WERI-Rb-1 (cell line): ENCODE results near the gene ARID1B.

Experiments
- DNase-seq: peaks from one replicate; pipeline ENCODE4 v3.0.0-alpha.2; 2020
- H3K27ac ChIP-seq: fragments of 250-450 bp; sonication (Bioruptor Pico); 2 replicates; pipeline ENCODE4 v1.5.1; 2020; ENCODE audit warnings: mild to moderate bottlenecking, moderate library complexity
- H3K27me3 ChIP-seq: fragments of 250-450 bp; sonication (Bioruptor Pico); 2 replicates; pipeline ENCODE4 v1.5.1; 2021; ENCODE audit warnings: mild to moderate bottlenecking, low read depth, moderate library complexity; ENCODE audit not compliant: insufficient read depth, severe bottlenecking
- H3K36me3 ChIP-seq: fragments of 250-450 bp; sonication (Bioruptor Pico); 2 replicates; pipeline ENCODE4 v1.5.1; 2020; ENCODE audit warnings: mild to moderate bottlenecking, moderate library complexity
- H3K4me3 ChIP-seq: 2 replicates; pipeline ENCODE4 v1.5.1; 2011; ENCODE audit warnings: low read depth, mild to moderate bottlenecking, control low read depth, low read length
- H3K9me3 ChIP-seq: fragments of 250-450 bp; sonication (Bioruptor Pico); 2 replicates; pipeline ENCODE4 v1.5.1; 2021; ENCODE audit warnings: mild to moderate bottlenecking, moderate library complexity; ENCODE audit not compliant: severe bottlenecking
- TF ChIP-seq, protein P1 (sequence below): IDR thresholded peaks from 2 replicates; pipeline ENCODE4 v1.5.1; 2011; ENCODE audit warnings: low read depth, mild to moderate bottlenecking, control low read depth, inconsistent platforms, low read length

The ARID1B gene

GRCh38 chr6:157227202-157228166 lies 450.3 kb downstream of the ARID1B start:
- DNase-seq, result no peak
- TF ChIP-seq, protein P1, sequence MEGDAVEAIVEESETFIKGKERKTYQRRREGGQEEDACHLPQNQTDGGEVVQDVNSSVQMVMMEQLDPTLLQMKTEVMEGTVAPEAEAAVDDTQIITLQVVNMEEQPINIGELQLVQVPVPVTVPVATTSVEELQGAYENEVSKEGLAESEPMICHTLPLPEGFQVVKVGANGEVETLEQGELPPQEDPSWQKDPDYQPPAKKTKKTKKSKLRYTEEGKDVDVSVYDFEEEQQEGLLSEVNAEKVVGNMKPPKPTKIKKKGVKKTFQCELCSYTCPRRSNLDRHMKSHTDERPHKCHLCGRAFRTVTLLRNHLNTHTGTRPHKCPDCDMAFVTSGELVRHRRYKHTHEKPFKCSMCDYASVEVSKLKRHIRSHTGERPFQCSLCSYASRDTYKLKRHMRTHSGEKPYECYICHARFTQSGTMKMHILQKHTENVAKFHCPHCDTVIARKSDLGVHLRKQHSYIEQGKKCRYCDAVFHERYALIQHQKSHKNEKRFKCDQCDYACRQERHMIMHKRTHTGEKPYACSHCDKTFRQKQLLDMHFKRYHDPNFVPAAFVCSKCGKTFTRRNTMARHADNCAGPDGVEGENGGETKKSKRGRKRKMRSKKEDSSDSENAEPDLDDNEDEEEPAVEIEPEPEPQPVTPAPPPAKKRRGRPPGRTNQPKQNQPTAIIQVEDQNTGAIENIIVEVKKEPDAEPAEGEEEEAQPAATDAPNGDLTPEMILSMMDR, result peak; percentile 55
- Histone ChIP-seq H3K27ac (no peak overlapping the region), H3K9me3 (no peaks in the 10 kb centered on the region), H3K27me3 (no peaks in the 10 kb centered on the region), H3K4me3 (no peak overlapping the region), H3K36me3 (no peaks in the 10 kb centered on the region)

DNA sequence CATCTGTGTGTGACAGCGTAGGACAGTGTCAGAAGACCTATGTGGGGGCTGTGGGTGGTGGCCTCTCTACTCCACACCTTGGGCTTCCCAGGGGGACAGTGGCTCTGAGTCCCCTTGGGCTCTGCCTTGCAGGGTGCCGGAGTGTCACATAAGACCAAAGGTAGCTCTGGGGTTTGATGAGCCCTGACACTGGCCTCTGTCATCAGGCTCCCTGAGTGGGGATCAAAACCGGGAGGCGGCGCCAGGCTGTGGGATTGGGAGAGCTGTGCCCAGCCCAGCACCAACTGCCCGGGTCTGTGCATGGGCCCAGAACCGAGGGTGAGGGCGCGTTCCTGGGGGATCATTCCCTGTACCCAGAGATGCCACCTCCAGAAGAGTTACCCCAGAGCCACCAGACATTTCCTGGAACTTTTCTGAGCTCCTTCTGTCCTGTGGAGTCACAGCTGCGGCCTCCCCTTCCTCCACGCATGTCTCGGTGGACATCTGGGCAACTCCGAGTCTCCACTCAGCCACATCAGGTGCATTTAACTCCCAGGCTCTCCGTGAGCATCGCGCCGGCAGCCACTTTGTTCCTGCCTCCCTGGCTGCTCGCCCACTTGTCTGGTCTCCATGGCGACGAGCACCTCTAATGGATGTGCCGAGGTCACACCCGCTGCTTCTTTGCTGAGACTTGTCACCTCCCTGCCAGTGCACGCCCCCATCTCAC lies 451.4 kb downstream of the ARID1B start:
- DNase-seq, result no peak
- Histone ChIP-seq H3K9me3 (no peaks in the 10 kb centered on the region), H3K27ac (no peak overlapping the region), H3K36me3 (no peaks in the 10 kb centered on the region), H3K27me3 (no peaks in the 10 kb centered on the region), H3K4me3 (no peak overlapping the region)
- TF ChIP-seq, protein P1, result no peak

DNA sequence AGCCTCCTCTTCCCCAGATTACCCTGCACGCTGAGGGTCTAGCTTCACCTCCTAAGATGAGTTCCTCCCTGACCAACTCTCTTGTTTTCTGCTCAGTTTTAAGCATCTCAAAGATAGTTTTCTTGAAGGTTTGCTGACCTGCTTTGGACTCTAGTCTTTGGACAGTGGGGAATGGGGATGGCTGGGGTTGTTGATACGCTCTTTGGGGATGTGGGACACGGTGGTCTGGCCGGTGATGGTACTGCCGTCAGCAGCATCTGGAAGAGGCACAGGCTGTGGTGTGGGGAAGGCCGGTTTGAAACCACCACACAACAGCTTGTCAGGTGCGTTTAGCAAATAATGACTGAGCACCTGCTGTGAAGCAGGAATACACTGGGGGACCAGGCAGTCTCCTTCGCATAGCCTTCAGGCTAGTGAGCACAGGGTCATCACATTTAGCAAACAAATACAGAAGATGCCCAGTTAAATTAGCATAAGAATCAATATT lies 452.0 kb downstream of the ARID1B start:
- H3K27ac ChIP-seq, result no peak overlapping the region
- H3K4me3 ChIP-seq, result no peak overlapping the region
- H3K27me3 ChIP-seq, result no peaks in the 10 kb centered on the region
- TF ChIP-seq, protein P1, result no peak
- DNase-seq, result no peak
- H3K36me3 ChIP-seq, result no peaks in the 10 kb centered on the region
- H3K9me3 ChIP-seq, result no peaks in the 10 kb centered on the region

GRCh38 chr6:157229713-157230112 lies 452.5 kb downstream of the ARID1B start:
- Histone ChIP-seq H3K36me3 (no peaks in the 10 kb centered on the region), H3K9me3 (no peaks in the 10 kb centered on the region), H3K27me3 (no peaks in the 10 kb centered on the region), H3K4me3 (no peak overlapping the region), H3K27ac (no peak overlapping the region)
- TF ChIP-seq, protein P1, result no peak
- DNase-seq, result no peak

GRCh38 chr6:157230910-157231309 lies 453.7 kb downstream of the ARID1B start:
- no peak overlapping the region for H3K27ac ChIP-seq
- no peaks in the 10 kb centered on the region for H3K9me3 ChIP-seq
- TF ChIP-seq, protein P1, result no peak
- no peaks in the 10 kb centered on the region for H3K27me3 ChIP-seq
- DNase-seq, result no peak
- H3K36me3 ChIP-seq, result no peaks in the 10 kb centered on the region
- H3K4me3 ChIP-seq, result no peak overlapping the region
